Measurements from ENCODE around the gene IGSF23. TPM values are rescaled to one million over a fixed set of nuclear protein-coding genes. Genes with fewer than 3 reads are reported as not detected.
"Not testable (repeated sequence)": the region's sequence is repeated elsewhere in the genome, so short reads cannot be mapped to it uniquely, and the experiment has no call there.

The IGSF23 gene
- total RNA-seq, 3 donors from 2014 or later, result not detected

DNA sequence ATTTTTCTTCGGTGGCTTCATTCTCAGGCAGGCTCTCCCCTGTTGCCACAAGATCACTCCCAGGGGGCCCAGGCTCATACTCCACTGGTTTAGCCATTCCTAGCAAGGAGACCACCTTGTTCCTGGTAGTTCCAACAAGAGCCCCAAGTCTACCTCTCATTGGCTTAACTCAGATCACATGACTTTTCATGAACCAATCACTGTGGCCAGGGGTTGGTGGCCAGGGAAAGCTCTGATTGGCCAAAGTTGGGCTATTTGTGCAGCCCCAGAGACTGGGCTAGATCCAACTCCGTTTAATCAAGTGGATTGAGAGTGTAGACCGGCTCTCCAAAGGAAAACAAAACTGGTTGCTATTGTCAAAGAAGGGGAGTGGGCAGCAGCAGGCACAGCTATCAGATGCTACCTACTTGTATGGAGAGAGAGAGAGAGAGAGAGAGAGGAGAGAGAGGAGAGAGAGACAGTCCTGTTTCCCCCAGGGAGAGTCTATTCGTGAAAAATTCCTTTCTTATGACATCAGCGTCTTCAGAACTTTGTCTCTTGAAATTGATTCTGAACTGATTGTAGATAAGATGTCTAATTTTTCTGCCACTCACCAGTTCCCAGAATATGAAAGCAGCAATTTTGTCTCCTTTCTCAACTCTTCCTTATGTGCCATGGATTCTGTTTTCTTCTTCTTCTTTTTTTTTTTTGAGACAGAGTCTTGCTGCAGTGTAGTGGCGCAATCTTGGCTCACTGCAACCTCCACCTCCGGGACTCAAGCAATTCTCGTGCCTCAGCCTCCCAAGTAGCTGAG lies 63.9 kb downstream of the IGSF23 start:
- TF ChIP-seq, protein P1, sequence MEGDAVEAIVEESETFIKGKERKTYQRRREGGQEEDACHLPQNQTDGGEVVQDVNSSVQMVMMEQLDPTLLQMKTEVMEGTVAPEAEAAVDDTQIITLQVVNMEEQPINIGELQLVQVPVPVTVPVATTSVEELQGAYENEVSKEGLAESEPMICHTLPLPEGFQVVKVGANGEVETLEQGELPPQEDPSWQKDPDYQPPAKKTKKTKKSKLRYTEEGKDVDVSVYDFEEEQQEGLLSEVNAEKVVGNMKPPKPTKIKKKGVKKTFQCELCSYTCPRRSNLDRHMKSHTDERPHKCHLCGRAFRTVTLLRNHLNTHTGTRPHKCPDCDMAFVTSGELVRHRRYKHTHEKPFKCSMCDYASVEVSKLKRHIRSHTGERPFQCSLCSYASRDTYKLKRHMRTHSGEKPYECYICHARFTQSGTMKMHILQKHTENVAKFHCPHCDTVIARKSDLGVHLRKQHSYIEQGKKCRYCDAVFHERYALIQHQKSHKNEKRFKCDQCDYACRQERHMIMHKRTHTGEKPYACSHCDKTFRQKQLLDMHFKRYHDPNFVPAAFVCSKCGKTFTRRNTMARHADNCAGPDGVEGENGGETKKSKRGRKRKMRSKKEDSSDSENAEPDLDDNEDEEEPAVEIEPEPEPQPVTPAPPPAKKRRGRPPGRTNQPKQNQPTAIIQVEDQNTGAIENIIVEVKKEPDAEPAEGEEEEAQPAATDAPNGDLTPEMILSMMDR (IDR thresholded peaks at IDR 0.05), result no peak
- Histone ChIP-seq H3K9me3 (no peaks in the 10 kb centered on the region), H3K4me1 (ENCODE audit: low read depth) (peaks cover 17% of the 10 kb centered on the region), H3K4me3 (no peak overlapping the region), H3K36me3 (ENCODE audit: low read depth) (no peaks in the 10 kb centered on the region)
- intact Hi-C loops (cut with DNase I, micrococcal nuclease), result no loop called here
- no peak for DNase-seq
- ATAC-seq, result no peak

DNA sequence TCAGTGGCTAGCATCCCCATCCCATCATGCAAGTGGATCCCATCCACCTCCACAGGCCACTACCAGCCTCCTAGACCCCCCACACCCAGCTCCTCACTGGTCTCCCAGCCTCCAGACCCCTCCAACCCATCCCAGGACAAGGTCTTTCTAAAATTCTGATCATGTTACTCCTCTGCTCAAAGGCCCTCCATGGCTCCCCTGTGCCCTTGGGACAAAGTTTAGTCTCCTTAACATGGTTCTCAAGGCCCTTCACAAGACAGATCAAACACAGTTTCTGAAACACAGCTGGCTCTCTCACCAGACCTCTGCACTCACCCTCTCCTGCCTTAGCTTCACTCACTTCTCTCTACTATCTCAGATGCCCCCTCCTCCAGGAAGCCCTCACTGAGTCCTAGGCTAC lies 67.2 kb downstream of the IGSF23 start:
- no peak for ATAC-seq
- Histone ChIP-seq H3K36me3 (ENCODE audit: low read depth) (no peaks in the 10 kb centered on the region), H3K9me3 (no peaks in the 10 kb centered on the region), H3K4me1 (ENCODE audit: low read depth) (peaks cover 17% of the 10 kb centered on the region), H3K4me3 (no peak overlapping the region)
- intact Hi-C loops (cut with DNase I, micrococcal nuclease), result no loop called here
- TF ChIP-seq, protein P1 (IDR thresholded peaks at IDR 0.05), result no peak
- DNase-seq, result peak in 1 of 3 donors; percentile 16

DNA sequence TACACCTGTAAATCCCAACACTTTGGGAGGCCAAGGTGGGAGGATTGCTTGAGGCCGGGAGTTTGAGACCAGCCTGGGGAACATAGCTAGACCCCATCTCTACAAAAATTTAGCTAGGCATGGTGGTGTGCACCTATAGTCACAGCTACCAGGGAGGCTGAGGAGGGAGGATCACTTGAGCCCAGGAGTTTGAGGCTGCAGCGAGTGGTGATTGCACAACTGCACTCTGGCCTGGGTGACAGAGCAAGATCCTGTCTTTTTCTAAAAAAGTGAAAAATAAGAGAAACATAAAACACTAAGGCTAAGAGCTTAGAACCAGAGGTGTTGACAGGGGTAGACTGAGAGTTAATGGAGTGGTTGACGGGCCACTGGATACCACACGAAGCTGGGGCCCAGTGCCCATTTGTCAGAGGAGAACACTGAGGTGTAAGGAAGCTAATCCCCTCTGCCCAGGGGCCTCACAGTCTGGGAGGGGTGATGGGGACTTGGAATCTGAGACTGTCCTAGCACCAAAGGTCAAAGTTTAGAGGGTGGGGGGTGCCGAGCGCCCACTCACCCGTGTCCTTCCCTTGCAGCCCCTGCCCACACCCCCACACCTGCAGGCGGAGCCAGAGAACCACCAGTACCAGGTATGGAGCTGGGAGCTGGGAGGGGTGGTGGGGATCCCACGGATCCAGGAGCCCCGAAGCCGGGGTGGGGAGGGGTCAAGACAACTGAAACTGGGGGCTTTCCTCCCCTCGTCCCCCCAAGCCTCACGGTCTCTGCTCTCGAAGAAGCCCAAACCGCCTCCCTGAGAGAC lies 68.8 kb downstream of the IGSF23 start:
- H3K4me1 ChIP-seq (ENCODE audit: low read depth), result peaks cover 17% of the 10 kb centered on the region
- DNase-seq (peak in 1 of 3 donors; percentile 16), ATAC-seq (no peak)
- TF ChIP-seq, protein P1 (IDR thresholded peaks at IDR 0.05), result no peak
- intact Hi-C loops (cut with DNase I, micrococcal nuclease), result no loop called here
- no peaks in the 10 kb centered on the region for H3K9me3 ChIP-seq
- no peaks in the 10 kb centered on the region for H3K36me3 ChIP-seq (ENCODE audit: low read depth)
- H3K4me3 ChIP-seq, result no peak overlapping the region

DNA sequence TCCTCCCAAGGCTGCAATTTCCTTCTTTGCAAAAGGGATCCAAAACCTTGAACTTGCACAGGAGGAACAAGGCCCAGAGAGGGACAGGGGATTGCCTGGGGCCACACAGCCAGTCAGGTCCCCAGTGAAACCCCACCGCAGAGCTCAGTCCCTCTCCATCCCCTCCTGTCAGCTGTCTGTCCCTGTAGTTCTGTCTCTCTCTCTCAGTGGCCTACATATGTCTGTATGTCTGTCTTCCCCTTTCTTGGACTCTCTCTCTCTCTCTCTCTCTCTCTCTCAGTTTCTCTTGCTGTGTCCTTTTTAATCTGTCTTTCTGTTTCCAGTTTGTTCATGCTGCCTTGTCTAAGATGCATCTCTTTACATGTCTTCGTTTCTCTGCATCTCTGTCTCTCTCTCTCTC lies 69.4 kb downstream of the IGSF23 start:
- ATAC-seq (no peak), DNase-seq (no peak)
- intact Hi-C loops (cut with DNase I, micrococcal nuclease), result no loop called here
- TF ChIP-seq, protein P1 (IDR thresholded peaks at IDR 0.05), result no peak
- Histone ChIP-seq H3K4me1 (ENCODE audit: low read depth) (peaks cover 17% of the 10 kb centered on the region), H3K4me3 (no peak overlapping the region), H3K9me3 (no peaks in the 10 kb centered on the region), H3K36me3 (ENCODE audit: low read depth) (no peaks in the 10 kb centered on the region)

DNA sequence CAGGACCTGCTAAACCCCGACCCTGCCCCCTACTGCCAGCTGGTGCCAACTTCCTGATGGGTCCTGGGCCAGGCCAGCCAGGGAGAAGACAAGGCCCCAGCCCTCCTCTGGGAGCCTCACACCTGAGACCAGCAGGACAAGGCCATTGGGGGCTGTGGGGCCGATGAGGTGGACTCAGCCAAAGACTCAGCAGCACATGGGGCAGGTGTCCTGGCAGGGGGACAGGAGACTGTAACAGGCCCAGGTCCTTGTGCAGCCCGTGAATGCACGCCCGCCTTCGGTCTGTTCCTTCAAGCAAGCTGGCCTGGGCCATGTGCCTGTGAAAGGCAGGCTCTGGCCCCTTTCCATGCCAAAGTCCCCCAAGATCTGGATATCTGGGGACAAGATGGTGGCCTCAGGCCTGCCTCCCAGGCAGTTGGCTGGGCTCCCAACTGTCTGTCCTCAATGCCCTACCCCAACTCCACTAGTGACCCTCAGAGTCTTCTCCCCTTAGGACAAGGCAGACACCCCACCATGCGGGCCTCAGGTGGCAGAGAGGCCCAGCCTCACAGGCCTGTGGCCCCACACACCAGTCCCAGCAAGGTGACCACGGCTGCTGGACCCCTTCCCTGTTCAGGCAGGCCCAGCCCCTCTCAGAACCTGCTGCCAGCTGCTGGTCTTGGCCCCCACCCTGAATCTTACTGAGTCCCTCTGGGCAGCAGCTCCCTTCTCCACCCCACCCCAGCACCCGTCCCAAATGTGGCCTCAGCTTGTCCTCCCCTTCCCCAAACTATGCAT lies 70.3 kb downstream of the IGSF23 start:
- no peaks in the 10 kb centered on the region for H3K36me3 ChIP-seq (ENCODE audit: low read depth)
- no peak overlapping the region for H3K4me3 ChIP-seq
- intact Hi-C loops (cut with DNase I, micrococcal nuclease), result no loop called here
- H3K9me3 ChIP-seq, result no peaks in the 10 kb centered on the region
- TF ChIP-seq, protein P1 (IDR thresholded peaks at IDR 0.05), result no peak
- ATAC-seq (peak; percentile 9), DNase-seq (peak in 1 of 3 donors; percentile 31)
- H3K4me1 ChIP-seq (ENCODE audit: low read depth), result peaks cover 17% of the 10 kb centered on the region

DNA sequence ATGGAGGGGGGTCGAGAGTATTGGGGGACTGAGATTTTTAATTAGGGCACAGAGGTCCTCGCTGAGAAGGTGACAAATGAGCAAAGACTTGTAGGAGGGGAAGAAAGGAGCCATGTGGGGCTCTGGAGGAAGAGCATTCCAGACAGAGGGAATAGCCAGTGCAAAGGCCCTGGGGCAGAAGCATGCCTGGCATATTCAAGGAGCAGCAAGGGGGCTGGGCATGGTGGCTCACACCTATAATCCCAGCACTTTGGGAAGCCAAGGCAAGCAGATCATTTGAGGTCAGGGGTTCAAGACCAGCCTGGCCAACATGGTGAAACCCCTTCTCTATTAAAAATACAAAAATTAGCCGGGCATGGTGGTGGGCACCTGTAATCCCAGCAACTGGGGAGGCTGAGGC lies 71.0 kb downstream of the IGSF23 start:
- DNase-seq; H3K36me3 ChIP-seq (ENCODE audit: low read depth); H3K9me3 ChIP-seq; ATAC-seq; intact Hi-C loops (cut with DNase I, micrococcal nuclease); H3K4me3 ChIP-seq: not testable (repeated sequence)
- H3K4me1 ChIP-seq (ENCODE audit: low read depth), result peaks cover 19% of the 10 kb centered on the region
